GM18508 (cell line): ENCODE measurements around the gene FGF14.

Source experiments
- ATAC-seq: cut with Tn5 transposase; IDR thresholded peaks from one replicate; pipeline ENCODE4 v1.9.1; 2021; ENCODE audit warnings: moderate number of reproducible peaks; ENCODE audit not compliant: insufficient read depth, unreplicated experiment

Gene FGF14

GRCh38 chr13:101915331-101915730 lies 486.5 kb downstream of the FGF14 start:
- no peak for ATAC-seq

- ATAC-seq = no peak
Observed at GRCh38 chr13:101911752-101912151, 490.1 kb downstream of the FGF14 start.

- ATAC-seq = no peak
Observed at GRCh38 chr13:101903890-101904289, 498.0 kb downstream of the FGF14 start.

- ATAC-seq = no peak
Observed at GRCh38 chr13:101898676-101899075, 503.2 kb downstream of the FGF14 start.

GRCh38 chr13:101896541-101896940 lies 505.3 kb downstream of the FGF14 start:
- ATAC-seq = no peak

- no peak for ATAC-seq
Observed at GRCh38 chr13:101893021-101893420, 508.8 kb downstream of the FGF14 start.

GRCh38 chr13:101892296-101892695 lies 509.6 kb downstream of the FGF14 start:
- no peak for ATAC-seq

GRCh38 chr13:101881593-101881992 lies 520.3 kb downstream of the FGF14 start:
- ATAC-seq = no peak

GRCh38 chr13:101880581-101880980 lies 521.3 kb downstream of the FGF14 start:
- no peak for ATAC-seq

GRCh38 chr13:101876951-101877350 lies 524.9 kb downstream of the FGF14 start:
- no peak for ATAC-seq

GRCh38 chr13:101875717-101876393 lies 526.0 kb downstream of the FGF14 start:
- no peak for ATAC-seq

- no peak for ATAC-seq
Observed at GRCh38 chr13:101875091-101875490, 526.8 kb downstream of the FGF14 start.

GRCh38 chr13:101869553-101869952 lies 532.3 kb downstream of the FGF14 start:
- peak; percentile 95 for ATAC-seq

GRCh38 chr13:101868585-101869469 lies 533.0 kb downstream of the FGF14 start:
- peak; percentile 24 for ATAC-seq

- ATAC-seq = no peak
Observed at GRCh38 chr13:101866889-101867581, 534.8 kb downstream of the FGF14 start.

GRCh38 chr13:101858860-101859259 lies 543.0 kb downstream of the FGF14 start:
- no peak for ATAC-seq

- ATAC-seq = no peak
Observed at GRCh38 chr13:101846701-101847100, 555.1 kb downstream of the FGF14 start.

- no peak for ATAC-seq
Observed at GRCh38 chr13:101846249-101846648, 555.6 kb downstream of the FGF14 start.

GRCh38 chr13:101845245-101846020 lies 556.4 kb downstream of the FGF14 start:
- no peak for ATAC-seq

GRCh38 chr13:101841698-101842097 lies 560.1 kb downstream of the FGF14 start:
- ATAC-seq = no peak
